OCI-LY7 (cell line): ENCODE results near the gene ATP6V0B. TPM values are rescaled to one million over a fixed set of nuclear protein-coding genes. Genes with fewer than 3 reads are reported as not detected.

Experiments used
- BruUV-seq: library from RNA; stranded (reverse); fragments of 400-500 nt; replicated peaks from 2 replicates; lab custom pipeline; 2021; lab: Mats Ljungman, UMichigan
- CTCF ChIA-PET: fragments of 300-600 bp; sonication (Branson Sonifier 250); formaldehyde crosslinking; loops from one replicate; lab custom pipeline; 2022; ENCODE audit warnings: antibody characterized with exemption; ENCODE audit not compliant: unreplicated experiment; lab: Charles Lee
- POLR2A ChIA-PET: fragments of 300-600 bp; sonication (Branson Sonifier 250); formaldehyde crosslinking; loops from one replicate; lab custom pipeline; 2022; ENCODE audit warnings: antibody characterized with exemption; lab: Charles Lee
- DNase-seq: peaks from one replicate; pipeline ENCODE4 v3.0.0-alpha.2; 2015; ENCODE audit warnings: low spot score
- H2AFZ ChIP-seq: fragments of 200-600 bp; sonication (generic), shearing (Covaris generic); 2 replicates; pipeline ENCODE4 v1.6.1; 2014; ENCODE audit warnings: mild to moderate bottlenecking, antibody characterized with exemption, low read length, moderate library complexity
- H3K27ac ChIP-seq: fragments of 200-600 bp; sonication (generic); 2 replicates; pipeline ENCODE4 v1.5.1; 2014; ENCODE audit warnings: mixed run types, low read depth, mild to moderate bottlenecking, moderate library complexity, low read length, inconsistent platforms; ENCODE audit not compliant: poor library complexity, severe bottlenecking
- H3K36me3 ChIP-seq: fragments of 200-600 bp; sonication (generic); 2 replicates; pipeline ENCODE4 v1.6.1; 2014; ENCODE audit warnings: mild to moderate bottlenecking, antibody characterized with exemption, low read length, moderate library complexity, mixed read lengths; ENCODE audit not compliant: insufficient read depth
- H3K4me1 ChIP-seq: fragments of 200-600 bp; sonication (generic); 2 replicates; pipeline ENCODE4 v1.5.1; 2014; ENCODE audit warnings: mild to moderate bottlenecking, low read length; ENCODE audit not compliant: insufficient read depth, poor library complexity, severe bottlenecking
- H3K4me2 ChIP-seq: fragments of 200-600 bp; sonication (generic); 2 replicates; pipeline ENCODE4 v1.6.1; 2014; ENCODE audit warnings: mild to moderate bottlenecking, low read length
- H3K4me3 ChIP-seq: fragments of 200-600 bp; sonication (generic); 2 replicates; pipeline ENCODE4 v1.5.1; 2014; ENCODE audit warnings: mild to moderate bottlenecking, low read depth, low read length; ENCODE audit not compliant: poor library complexity, severe bottlenecking
- H3K79me2 ChIP-seq: fragments of 200-600 bp; sonication (generic); 2 replicates; pipeline ENCODE4 v1.6.1; 2016; ENCODE audit warnings: low read depth, mild to moderate bottlenecking, low read length, moderate library complexity, mixed read lengths; ENCODE audit not compliant: insufficient read depth
- H3K9me2 ChIP-seq: fragments of 200-600 bp; sonication (generic); 2 replicates; pipeline ENCODE4 v1.6.1; 2016; ENCODE audit warnings: mild to moderate bottlenecking, low read length, mixed read lengths; ENCODE audit not compliant: insufficient read depth
- H3K9me3 ChIP-seq: fragments of 200-600 bp; sonication (generic); 2 replicates; pipeline ENCODE4 v1.6.1; 2014; ENCODE audit warnings: mild to moderate bottlenecking, mixed run types, low read length, mixed read lengths
- H4K20me1 ChIP-seq: fragments of 200-600 bp; sonication (generic); 2 replicates; pipeline ENCODE4 v1.6.1; 2014; ENCODE audit warnings: mild to moderate bottlenecking, antibody characterized with exemption, low read length, moderate library complexity, mixed read lengths; ENCODE audit not compliant: insufficient read depth
- EZH2phosphoT487 ChIP-seq: fragments of 200-600 bp; sonication (generic); IDR thresholded peaks from 2 replicates; pipeline ENCODE4 v1.6.1; 2018; ENCODE audit warnings: low read depth, borderline replicate concordance, mild to moderate bottlenecking, mixed run types, antibody characterized with exemption, low read length, moderate library complexity, mixed read lengths
- intact Hi-C: fragments of 100-400 bp; cut with micrococcal nuclease; formaldehyde crosslinking; loops from one replicate; pipeline ENCODE4 v1.10.0; 2022; ENCODE audit not compliant: unreplicated experiment
- total RNA-seq, 2 experiments: library from RNA; depleted of rRNA in 1 of 2; stranded (reverse); fragments of >200 nt in 1 of 2; shearing (Covaris generic) in 1 of 2; gene quantifications; 2 replicates each; pipeline ENCODE4 v1.2.3, GENCODE V29; 2014 to 2022
- TF ChIP-seq, protein P1 (sequence below): fragments of 200-600 bp; sonication (generic); conservative IDR thresholded peaks from 2 replicates; pipeline ENCODE4 v1.5.1; 2014; ENCODE audit warnings: mild to moderate bottlenecking, antibody characterized with exemption, low read length, moderate library complexity, mixed read lengths

ATP6V0B gene
- total RNA-seq, 2 experiments from 2014 or later: 68.4 to 97.1 TPM

DNA sequence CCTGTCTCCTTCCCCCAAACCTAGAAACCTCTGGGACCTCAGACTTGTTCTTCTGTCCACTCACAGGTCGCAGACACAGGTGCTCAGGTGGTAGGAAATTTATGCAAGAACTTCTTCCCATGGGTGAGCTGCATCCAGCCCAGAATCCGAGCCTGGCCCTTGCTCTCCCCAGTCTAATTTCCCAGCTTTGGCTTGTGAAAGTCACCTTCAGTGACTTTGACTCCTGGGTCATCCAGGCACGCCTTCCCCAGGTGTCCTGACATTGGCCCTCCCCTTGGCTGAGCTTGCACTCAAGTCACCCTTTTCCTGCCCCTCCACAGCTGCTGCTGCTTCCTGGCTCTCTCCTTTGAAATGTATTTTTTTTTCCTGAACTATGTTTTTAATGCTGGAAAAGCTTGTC is 21.4 kb upstream of the ATP6V0B start:
- intact Hi-C loops: no loop called here
- Histone ChIP-seq H3K4me3 (no peak overlapping the region), H3K36me3 (peaks cover 32% of the 10 kb centered on the region; the same call in 1 of the 2 replicates), H3K27ac (no peak overlapping the region), H3K9me3 (no peaks in the 10 kb centered on the region), H3K4me1 (peaks cover under 1% of the 10 kb centered on the region), H3K9me2 (no peaks in the 10 kb centered on the region), H2AFZ (no peak overlapping the region), H3K4me2 (no peak overlapping the region), H4K20me1 (peaks cover 4% of the 10 kb centered on the region), H3K79me2 (no peaks in the 10 kb centered on the region)
- ChIA-PET CTCF (no interaction called here), POLR2A (no interaction called here)
- BruUV-seq: no TSS peak
- DNase-seq: no peak
- TF ChIP-seq EZH2phosphoT487: no peak
- TF ChIP-seq, protein P1, sequence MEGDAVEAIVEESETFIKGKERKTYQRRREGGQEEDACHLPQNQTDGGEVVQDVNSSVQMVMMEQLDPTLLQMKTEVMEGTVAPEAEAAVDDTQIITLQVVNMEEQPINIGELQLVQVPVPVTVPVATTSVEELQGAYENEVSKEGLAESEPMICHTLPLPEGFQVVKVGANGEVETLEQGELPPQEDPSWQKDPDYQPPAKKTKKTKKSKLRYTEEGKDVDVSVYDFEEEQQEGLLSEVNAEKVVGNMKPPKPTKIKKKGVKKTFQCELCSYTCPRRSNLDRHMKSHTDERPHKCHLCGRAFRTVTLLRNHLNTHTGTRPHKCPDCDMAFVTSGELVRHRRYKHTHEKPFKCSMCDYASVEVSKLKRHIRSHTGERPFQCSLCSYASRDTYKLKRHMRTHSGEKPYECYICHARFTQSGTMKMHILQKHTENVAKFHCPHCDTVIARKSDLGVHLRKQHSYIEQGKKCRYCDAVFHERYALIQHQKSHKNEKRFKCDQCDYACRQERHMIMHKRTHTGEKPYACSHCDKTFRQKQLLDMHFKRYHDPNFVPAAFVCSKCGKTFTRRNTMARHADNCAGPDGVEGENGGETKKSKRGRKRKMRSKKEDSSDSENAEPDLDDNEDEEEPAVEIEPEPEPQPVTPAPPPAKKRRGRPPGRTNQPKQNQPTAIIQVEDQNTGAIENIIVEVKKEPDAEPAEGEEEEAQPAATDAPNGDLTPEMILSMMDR: no peak

DNA sequence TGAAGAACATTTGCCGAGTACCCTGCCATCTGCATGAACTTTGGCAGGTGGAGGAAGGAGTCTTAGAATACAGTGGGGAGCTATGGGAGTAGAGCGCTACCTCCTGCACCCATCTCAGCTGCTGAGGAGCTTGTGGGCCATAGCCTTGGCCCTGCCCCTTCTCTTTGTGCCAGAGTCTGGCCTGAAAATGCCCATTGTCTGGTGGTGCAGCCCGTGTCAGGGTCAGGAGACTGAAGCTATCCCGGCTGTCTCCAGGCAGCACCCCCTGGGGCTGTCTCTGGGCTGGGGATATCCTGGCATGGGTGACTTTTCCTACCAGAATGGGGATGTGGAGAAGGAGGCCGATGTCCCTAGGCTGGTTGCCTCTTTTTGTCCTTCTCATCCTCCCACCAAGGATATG is 20.7 kb upstream of the ATP6V0B start:
- no peaks in the 10 kb centered on the region for H3K9me2 ChIP-seq
- H3K27ac ChIP-seq: no peak overlapping the region
- no TSS peak for BruUV-seq
- intact Hi-C loops: no loop called here
- peaks cover 4% of the 10 kb centered on the region for H4K20me1 ChIP-seq
- H3K9me3 ChIP-seq: no peaks in the 10 kb centered on the region
- no peaks in the 10 kb centered on the region for H3K79me2 ChIP-seq
- ChIA-PET POLR2A (no interaction called here), CTCF (no interaction called here)
- TF ChIP-seq, protein P1: no peak
- no peak for TF ChIP-seq EZH2phosphoT487
- no peak overlapping the region for H3K4me2 ChIP-seq
- H3K4me1 ChIP-seq: no peaks in the 10 kb centered on the region
- no peak overlapping the region for H2AFZ ChIP-seq
- no peak for DNase-seq
- H3K4me3 ChIP-seq: no peak overlapping the region
- H3K36me3 ChIP-seq: peaks cover 32% of the 10 kb centered on the region; the same call in 1 of the 2 replicates

DNA sequence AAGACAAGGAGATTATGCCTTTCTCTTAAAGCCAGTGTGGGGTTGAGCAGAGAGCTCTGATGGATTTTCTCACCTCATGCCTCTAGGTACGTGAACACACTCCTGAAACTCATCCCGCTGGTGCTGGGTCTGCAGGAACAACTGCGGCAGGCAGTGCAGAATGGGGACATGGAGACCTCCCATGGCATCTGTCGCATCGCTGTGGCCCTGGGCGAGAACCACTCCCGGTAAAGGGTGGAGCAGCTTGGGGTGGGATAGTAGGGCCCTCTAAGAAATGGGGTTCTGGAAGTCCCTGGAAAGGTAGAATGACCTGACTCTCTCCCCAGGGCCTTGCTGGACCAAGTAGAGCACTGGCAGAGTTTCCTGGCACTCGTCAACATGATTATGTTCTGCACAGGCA is 18.5 kb upstream of the ATP6V0B start:
- Histone ChIP-seq H4K20me1 (peaks cover 4% of the 10 kb centered on the region), H3K4me1 (no peaks in the 10 kb centered on the region), H3K27ac (no peak overlapping the region), H3K9me2 (no peaks in the 10 kb centered on the region), H3K36me3 (peaks cover 26% of the 10 kb centered on the region; the same call in 1 of the 2 replicates), H3K4me2 (no peak overlapping the region), H3K9me3 (no peaks in the 10 kb centered on the region), H3K79me2 (no peaks in the 10 kb centered on the region), H2AFZ (no peak overlapping the region), H3K4me3 (no peak overlapping the region)
- ChIA-PET CTCF (no interaction called here), POLR2A (no interaction called here)
- intact Hi-C loops: no loop called here
- no peak for DNase-seq
- TF ChIP-seq, protein P1: no peak
- no peak for TF ChIP-seq EZH2phosphoT487
- no TSS peak for BruUV-seq
